Epithelial cell of prostate (primary cell): ENCODE results near the gene LIN7B.

Experiments used
- DNase-seq: peaks from one replicate; pipeline ENCODE4 v3.0.0-alpha.2; 2011; ENCODE audit warnings: low read depth, low spot score
- H3K27ac ChIP-seq: fragments of 450-650 bp; 2 replicates; pipeline ENCODE4 v1.5.1; 2017; ENCODE audit warnings: mild to moderate bottlenecking

The LIN7B gene

DNA sequence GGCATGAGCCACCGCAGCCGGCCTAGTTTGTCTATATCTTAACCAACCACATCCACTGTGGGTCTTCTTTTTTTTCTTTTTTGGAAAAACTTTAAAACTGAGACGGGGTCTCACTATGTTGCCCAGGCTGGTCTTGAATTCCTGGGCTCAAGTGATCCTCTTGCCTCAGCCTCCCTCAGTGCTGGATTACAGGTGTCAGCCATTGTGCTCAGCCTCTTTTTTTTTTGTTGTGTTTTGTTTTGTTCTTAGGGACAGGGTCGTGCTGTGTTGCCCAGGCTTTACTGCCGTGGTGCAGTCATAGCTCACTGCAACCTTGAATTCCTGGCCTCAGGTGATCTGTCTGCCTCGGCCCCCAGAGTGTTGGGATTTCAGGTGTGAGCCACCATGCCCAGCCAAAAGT, 21.5 kb upstream of the LIN7B start:
- no peak for DNase-seq
- H3K27ac ChIP-seq, result no peak overlapping the region

DNA sequence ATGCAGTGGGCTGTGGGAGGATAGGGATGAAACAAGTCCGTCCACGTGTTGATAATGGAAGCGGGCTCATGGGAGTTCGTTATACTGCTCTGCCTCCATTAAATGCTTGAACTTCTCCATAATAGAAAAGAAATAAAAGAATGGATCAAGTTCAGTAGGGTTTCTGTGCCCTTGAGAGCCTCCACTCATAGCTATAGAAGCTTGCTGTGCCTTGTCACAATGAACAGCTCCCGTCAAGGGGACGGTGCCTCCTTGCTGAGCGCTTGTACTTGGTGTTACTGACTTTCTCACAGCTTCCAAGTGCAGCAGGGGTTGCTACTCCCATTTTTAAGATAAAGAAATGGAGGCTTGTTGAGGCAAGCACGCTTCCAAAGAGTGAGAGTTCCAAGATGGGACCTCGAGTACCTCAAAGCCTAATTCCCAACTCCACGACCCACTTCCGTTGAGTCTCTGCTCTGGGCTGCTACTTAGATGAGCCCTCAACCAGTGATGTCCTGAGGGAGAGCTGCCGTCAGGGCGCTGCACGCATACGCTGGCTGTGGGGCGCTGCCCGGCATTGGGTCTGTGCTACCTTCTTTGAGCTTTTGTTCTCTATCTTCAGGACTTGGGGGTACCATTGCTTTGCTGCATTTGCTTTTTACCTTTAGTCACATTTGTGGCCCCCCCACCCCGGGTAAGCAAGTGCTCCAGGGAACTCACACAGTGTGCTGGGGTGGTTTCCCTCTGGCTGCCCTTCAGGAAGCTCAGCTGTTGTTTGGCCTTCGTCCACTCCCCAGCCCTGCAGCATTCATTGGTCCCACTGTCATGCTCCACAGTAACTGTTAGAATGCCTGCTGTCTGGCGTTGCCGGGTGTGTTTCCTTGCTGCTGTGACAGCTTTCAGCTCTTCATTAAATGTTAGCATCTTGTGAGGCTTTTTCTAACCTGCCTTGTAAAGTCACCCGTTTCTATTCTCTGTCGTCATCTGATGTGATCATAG, 19.4 kb upstream of the LIN7B start:
- no peak overlapping the region for H3K27ac ChIP-seq
- no peak for DNase-seq

GRCh38 chr19:49097453-49098288, 16.5 kb upstream of the LIN7B start:
- H3K27ac ChIP-seq, result peak overlapping the region; percentile 58
- DNase-seq, result no peak

DNA sequence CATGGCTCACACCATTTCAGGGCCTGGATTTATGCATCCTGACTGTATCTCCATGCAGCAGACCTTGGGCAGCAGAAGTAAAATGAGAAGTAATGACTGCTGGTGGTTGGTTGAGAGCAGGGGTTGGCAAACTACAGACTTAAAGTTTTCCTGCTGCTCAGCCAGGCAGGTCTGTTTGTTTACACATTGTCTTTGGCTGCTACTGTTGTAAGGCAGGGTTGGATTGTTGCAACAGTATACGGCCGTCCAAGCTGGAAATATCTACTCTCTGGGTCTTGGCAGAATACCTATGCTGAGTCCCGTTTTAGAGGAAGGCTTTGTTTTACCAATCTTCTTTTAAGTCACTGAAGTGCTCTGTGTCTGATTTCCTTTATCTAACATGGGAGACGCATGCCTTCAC, 15.4 kb upstream of the LIN7B start:
- H3K27ac ChIP-seq, result no peak overlapping the region
- DNase-seq, result no peak

- DNase-seq, result no peak
- no peak overlapping the region for H3K27ac ChIP-seq
These were observed 13.0 kb upstream of the LIN7B start for GRCh38 chr19:49101160-49101559.

GRCh38 chr19:49102303-49102702, 11.9 kb upstream of the LIN7B start:
- no peak for DNase-seq
- no peak overlapping the region for H3K27ac ChIP-seq

DNA sequence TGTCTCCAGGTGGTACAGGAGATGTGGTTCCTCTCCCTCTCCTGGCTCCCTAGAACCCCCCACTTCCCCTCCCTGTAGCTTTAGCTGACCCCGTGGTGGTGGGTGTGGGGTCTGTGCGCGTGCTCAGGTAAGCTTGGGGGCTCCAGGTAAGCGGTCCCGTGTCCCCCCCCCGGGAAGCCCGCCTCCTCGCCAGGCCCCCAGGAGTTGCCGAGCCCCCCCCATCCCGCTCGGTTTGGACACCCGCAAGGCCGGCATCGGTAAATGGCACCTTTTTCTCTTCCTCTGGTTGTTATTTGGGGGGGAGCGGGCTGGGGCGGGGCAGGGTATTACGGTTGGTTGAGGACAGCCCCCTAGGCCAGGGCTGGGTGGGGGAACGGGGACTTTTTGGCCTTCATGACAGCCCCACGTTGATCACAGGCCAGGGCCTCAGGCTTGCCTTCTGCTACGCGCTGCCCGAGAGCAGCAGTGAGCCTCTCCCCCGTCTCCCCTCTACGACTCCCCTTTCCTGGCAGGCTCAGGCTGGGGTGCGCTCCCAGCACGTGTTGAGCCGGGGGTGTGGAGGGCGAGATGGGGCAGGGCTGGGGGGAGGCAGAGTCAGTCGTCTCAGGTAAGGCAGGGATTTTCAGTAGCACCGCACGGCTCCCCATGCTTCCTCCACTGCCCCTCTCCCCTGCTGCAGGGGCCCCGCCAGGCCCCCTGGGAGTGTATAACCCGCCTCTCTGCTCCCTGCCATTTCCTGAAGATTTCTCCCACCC, 10.7 kb upstream of the LIN7B start:
- H3K27ac ChIP-seq, result no peak overlapping the region
- no peak for DNase-seq

GRCh38 chr19:49104229-49104864, 9.8 kb upstream of the LIN7B start:
- no peak overlapping the region for H3K27ac ChIP-seq
- no peak for DNase-seq

GRCh38 chr19:49106648-49107135, 7.5 kb upstream of the LIN7B start:
- H3K27ac ChIP-seq, result no peak overlapping the region
- DNase-seq, result no peak

DNA sequence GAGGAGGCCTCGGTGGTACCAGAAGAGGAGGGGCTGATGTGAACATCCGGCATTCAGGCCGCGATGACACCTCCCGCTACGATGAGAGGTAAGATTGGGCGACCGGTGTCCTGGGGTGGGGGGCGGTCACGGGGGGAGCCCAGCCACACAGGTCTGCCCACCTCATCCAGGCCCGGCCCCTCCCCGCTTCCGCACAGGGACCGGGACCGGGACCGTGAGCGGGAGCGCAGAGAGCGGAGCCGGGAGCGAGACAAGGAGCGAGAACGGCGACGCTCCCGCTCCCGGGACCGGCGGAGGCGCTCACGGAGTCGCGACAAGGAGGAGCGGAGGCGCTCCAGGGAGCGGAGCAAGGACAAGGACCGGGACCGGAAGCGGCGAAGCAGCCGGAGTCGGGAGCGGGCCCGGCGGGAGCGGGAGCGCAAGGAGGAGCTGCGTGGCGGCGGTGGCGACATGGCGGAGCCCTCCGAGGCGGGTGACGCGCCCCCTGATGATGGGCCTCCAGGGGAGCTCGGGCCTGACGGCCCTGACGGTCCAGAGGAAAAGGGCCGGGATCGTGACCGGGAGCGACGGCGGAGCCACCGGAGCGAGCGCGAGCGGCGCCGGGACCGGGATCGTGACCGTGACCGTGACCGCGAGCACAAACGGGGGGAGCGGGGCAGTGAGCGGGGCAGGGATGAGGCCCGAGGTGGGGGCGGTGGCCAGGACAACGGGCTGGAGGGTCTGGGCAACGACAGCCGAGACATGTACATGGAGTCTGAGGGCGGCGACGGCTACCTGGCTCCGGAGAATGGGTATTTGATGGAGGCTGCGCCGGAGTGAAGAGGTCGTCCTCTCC, 6.3 kb upstream of the LIN7B start:
- no peak overlapping the region for H3K27ac ChIP-seq
- no peak for DNase-seq

DNA sequence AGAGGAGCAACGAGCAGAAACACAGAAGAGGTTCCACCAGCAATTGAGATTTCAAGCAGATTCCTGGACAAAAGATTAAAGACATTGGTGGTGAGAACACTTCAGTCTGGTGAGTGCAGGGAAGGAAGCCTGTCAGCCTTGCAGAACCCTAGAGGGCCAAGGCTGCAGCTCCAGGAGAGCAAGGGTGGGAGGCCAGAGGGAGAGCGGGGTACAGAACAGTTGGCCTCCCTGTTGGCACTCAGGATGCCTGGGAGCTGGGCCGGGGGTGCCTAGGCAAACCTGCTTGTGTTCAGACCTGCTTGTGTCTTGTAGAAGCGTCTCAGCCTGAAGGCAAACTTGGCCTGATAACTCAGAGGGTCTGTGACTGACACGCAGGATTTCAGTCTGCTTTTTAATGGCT, 5.1 kb upstream of the LIN7B start:
- H3K27ac ChIP-seq, result no peak overlapping the region
- DNase-seq, result no peak

DNA sequence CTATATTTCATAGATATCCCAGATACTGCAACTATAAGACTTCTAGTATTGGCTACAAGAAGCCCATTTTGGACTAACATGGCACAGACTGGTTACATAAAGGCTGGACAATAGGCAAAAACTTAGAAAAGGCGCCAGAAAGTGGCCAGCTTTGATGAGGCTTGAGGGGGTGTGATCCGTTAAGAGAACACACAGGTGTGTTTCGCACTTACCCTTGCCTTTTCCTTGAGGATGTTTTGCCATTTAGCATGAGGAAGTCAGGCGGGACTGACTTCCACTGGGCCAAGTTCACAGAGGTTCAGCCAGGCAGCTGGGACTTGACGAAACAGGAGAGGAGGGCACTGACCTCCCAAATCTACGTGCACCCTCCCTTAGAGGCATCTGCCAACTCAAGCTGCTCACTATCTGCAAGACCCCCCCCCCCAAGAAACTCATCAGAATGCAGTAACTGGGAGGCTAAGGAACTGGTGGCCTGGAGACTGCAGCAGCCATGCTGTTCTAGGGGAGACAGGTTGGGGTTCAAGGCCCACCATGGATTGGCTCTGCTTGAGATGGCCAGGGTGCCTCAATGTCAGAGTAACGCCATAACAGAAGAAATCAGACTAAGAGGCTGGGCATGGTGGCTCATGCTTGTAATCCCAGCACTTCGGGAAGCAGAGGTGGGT, 4.5 kb upstream of the LIN7B start:
- no peak for DNase-seq

GRCh38 chr19:49110567-49110966, 3.6 kb upstream of the LIN7B start:
- H3K27ac ChIP-seq, result no peak overlapping the region
- no peak for DNase-seq

More for the DNA sequence above, 4.5 kb upstream of the LIN7B start:
- no peak overlapping the region for H3K27ac ChIP-seq

DNA sequence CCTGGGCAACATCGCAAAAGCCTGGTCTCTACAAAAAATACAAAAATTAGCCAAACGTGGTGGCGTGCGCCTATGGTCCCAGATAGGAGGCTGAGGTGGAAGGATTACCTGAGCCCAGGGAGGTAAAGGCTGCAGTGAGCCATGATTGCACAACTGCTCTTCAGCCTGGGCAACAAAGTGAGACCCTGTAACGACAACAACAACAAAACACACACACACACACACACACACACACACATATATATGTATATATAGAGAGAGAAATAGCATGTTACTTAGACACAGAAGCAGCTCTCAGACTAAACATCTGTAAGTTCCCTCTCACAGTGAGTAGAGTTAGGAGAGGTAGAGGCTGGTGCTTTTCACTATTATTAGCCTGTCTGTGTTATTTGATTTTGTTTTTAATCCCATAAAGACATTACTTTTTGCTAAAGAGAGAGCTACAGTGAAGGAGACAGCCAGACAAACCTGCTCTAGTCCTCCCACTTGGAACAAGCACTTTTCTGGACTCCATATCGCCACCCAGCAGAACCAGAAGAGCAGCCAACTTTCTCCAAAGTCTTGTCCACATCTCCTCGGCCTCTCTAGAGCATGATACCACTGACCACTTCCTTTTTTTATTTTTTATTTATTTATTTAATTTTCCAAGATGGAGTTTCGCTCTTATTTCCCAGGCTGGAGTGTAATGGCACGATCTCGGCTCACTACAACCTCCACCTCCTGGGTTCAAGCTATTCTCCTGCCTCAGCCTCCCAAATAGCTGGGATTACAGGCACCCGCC, 2.8 kb upstream of the LIN7B start:
- no peak overlapping the region for H3K27ac ChIP-seq
- no peak for DNase-seq

- DNase-seq, result no peak
- H3K27ac ChIP-seq, result no peak overlapping the region
These were observed 627 bp downstream of the LIN7B start for GRCh38 chr19:49114630-49115363.

GRCh38 chr19:49116544-49116943, 2.4 kb downstream of the LIN7B start:
- H3K27ac ChIP-seq, result no peak overlapping the region
- no peak for DNase-seq
